Thyroid gland (tissue), 4 donors: ENCODE data around the gene PLBD2. TPM values are rescaled to one million over a fixed set of nuclear protein-coding genes. Genes with fewer than 3 reads are reported as not detected.

Experiments used
- DNase-seq, 2 donors: peaks; one replicate each; pipeline ENCODE4 v3.0.0-alpha.2; 2019
- H3K27ac ChIP-seq, 3 donors: fragments of 200-600 bp; sonication (generic); 1 replicate in 2 of 3; 2 replicates in 1 of 3; pipeline ENCODE4 v1.5.1; 2016 to 2019; ENCODE audit warnings: mild to moderate bottlenecking in 1 of 3, moderate library complexity in 1 of 3
- H3K27me3 ChIP-seq: fragments of 200-600 bp; sonication (generic); one replicate; pipeline ENCODE4 v1.5.1; 2019
- H3K36me3 ChIP-seq, 2 donors: fragments of 200-600 bp; sonication (generic); one replicate each; pipeline ENCODE4 v1.5.1; 2016 to 2019
- H3K4me1 ChIP-seq, 2 donors: fragments of 200-600 bp; sonication (generic); one replicate each; pipeline ENCODE4 v1.5.1; 2017 to 2019
- H3K4me3 ChIP-seq, 3 donors: fragments of 200-600 bp; sonication (generic); replicated peaks in 1 of 3; 1 replicate in 2 of 3; 2 replicates in 1 of 3; pipeline ENCODE4 v1.5.1; 2016; ENCODE audit warnings: mild to moderate bottlenecking in 1 of 3
- H3K9me3 ChIP-seq: fragments of 200-600 bp; sonication (generic); one replicate; pipeline ENCODE4 v1.5.1; 2017
- POLR2A ChIP-seq, 2 donors: fragments of 450-650 bp; IDR thresholded peaks; one replicate each; pipeline ENCODE4 v1.6.1; 2017; ENCODE audit warnings: antibody characterized with exemption in 2 of 2, mild to moderate bottlenecking in 2 of 2, moderate library complexity in 1 of 2
- WGBS, 2 donors: methylation state at CpG; one replicate each; pipeline ENCODE4 v1.1.5; 2017; 5-methylcytosine and 5-hydroxymethylcytosine counted together
- intact Hi-C: fragments of 100-400 bp; cut with DNase I; formaldehyde crosslinking; loops from one replicate; pipeline ENCODE4 v1.15.1; 2023
- total RNA-seq, 4 donors: library from RNA; depleted of rRNA; stranded (reverse); fragments of >200 nt; gene quantifications; one replicate each; pipeline ENCODE4 v1.2.3, GENCODE V29; 2016
- TF ChIP-seq, protein P1 (sequence below), 6 experiments: fragments of 200-600 bp in 3 of 6; fragments of 450-650 bp in 3 of 6; sonication (generic) in 3 of 6; IDR thresholded peaks; one replicate each; pipeline ENCODE4 v1.5.1; 2016 to 2019; ENCODE audit warnings: antibody characterized with exemption in 6 of 6, mild to moderate bottlenecking in 2 of 6, inconsistent platforms in 1 of 6, moderate library complexity in 1 of 6

The PLBD2 gene
- total RNA-seq, 4 donors from 2014 or later = 21.0 to 51.5 (median 44.3) TPM

GRCh38 chr12:113428482-113428881, 70.1 kb downstream of the PLBD2 start:
- peaks cover 27 to 35% of the 10 kb centered on the region in 2 donors for H3K4me1 ChIP-seq
- no peaks in the 10 kb centered on the region for H3K9me3 ChIP-seq
- DNase-seq = no peak
- no peak overlapping the region for H3K4me3 ChIP-seq
- intact Hi-C loops = loop anchor here (10.0 kb wide), 2 partner anchors 74 to 234 kb away; partner anchors contain the start of gene PLBD2
- H3K36me3 ChIP-seq = no peaks in the 10 kb centered on the region
- WGBS, 2 donors = 80 to 100% methylated on average over 1 of the region's 1 CpG
- peak overlapping the region in 1 of 3 donors; percentile 56 for H3K27ac ChIP-seq
- H3K27me3 ChIP-seq = no peaks in the 10 kb centered on the region
- TF ChIP-seq, protein P1, sequence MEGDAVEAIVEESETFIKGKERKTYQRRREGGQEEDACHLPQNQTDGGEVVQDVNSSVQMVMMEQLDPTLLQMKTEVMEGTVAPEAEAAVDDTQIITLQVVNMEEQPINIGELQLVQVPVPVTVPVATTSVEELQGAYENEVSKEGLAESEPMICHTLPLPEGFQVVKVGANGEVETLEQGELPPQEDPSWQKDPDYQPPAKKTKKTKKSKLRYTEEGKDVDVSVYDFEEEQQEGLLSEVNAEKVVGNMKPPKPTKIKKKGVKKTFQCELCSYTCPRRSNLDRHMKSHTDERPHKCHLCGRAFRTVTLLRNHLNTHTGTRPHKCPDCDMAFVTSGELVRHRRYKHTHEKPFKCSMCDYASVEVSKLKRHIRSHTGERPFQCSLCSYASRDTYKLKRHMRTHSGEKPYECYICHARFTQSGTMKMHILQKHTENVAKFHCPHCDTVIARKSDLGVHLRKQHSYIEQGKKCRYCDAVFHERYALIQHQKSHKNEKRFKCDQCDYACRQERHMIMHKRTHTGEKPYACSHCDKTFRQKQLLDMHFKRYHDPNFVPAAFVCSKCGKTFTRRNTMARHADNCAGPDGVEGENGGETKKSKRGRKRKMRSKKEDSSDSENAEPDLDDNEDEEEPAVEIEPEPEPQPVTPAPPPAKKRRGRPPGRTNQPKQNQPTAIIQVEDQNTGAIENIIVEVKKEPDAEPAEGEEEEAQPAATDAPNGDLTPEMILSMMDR (IDR thresholded peaks at IDR 0.05) = no peak
- no peak for TF ChIP-seq POLR2A (IDR thresholded peaks at IDR 0.05)

GRCh38 chr12:113432986-113433385, 74.6 kb downstream of the PLBD2 start:
- Histone ChIP-seq H3K27ac (peak overlapping the region; percentile 87 to 93 (median 92)), H3K27me3 (no peaks in the 10 kb centered on the region), H3K4me3 (no peak overlapping the region), H3K9me3 (no peaks in the 10 kb centered on the region), H3K36me3 (no peaks in the 10 kb centered on the region), H3K4me1 (peaks cover 18 to 24% of the 10 kb centered on the region in 2 donors)
- TF ChIP-seq POLR2A (IDR thresholded peaks at IDR 0.05) = no peak
- TF ChIP-seq, protein P1 (IDR thresholded peaks at IDR 0.05) = no peak
- intact Hi-C loops = no loop called here
- DNase-seq = peak; percentile 37 to 42

DNA sequence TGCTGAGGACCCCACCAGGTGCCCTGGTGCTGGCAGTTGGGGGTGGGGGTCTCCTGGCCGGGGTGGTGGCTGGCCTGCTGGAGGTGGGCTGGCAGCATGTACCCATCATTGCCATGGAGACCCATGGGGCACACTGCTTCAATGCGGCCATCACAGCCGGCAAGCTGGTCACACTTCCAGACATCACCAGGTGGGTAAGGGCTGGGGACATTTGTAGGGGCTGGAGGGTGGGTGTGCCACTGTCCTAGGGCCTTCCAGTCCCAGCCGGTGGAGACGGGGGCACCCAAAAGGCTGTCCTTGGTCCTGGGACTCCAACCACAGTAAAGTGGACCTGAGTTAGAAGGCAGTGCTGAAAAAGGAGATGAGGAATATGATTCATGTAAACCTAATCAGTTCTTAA, 77.0 kb downstream of the PLBD2 start:
- Histone ChIP-seq H3K9me3 (no peaks in the 10 kb centered on the region), H3K27ac (no peak overlapping the region), H3K4me1 (peaks cover 17 to 24% of the 10 kb centered on the region in 2 donors), H3K4me3 (no peak overlapping the region), H3K36me3 (no peaks in the 10 kb centered on the region), H3K27me3 (no peaks in the 10 kb centered on the region)
- DNase-seq = no peak
- intact Hi-C loops = no loop called here
- TF ChIP-seq POLR2A (IDR thresholded peaks at IDR 0.05) = no peak
- TF ChIP-seq, protein P1 (IDR thresholded peaks at IDR 0.05) = no peak
- 87 to 94% methylated on average over 5 of the region's 5 CpGs for WGBS, 2 donors

GRCh38 chr12:113436586-113436985, 78.2 kb downstream of the PLBD2 start:
- intact Hi-C loops = no loop called here
- Histone ChIP-seq H3K4me3 (no peak overlapping the region), H3K36me3 (no peaks in the 10 kb centered on the region), H3K27ac (no peak overlapping the region), H3K4me1 (peaks cover 17 to 24% of the 10 kb centered on the region in 2 donors), H3K9me3 (no peaks in the 10 kb centered on the region), H3K27me3 (no peaks in the 10 kb centered on the region)
- WGBS, 2 donors = 40 to 77% methylated on average over 1 to 6 of the region's 6 CpGs
- TF ChIP-seq, protein P1 (IDR thresholded peaks at IDR 0.05) = no peak
- no peak for TF ChIP-seq POLR2A (IDR thresholded peaks at IDR 0.05)
- DNase-seq = no peak

DNA sequence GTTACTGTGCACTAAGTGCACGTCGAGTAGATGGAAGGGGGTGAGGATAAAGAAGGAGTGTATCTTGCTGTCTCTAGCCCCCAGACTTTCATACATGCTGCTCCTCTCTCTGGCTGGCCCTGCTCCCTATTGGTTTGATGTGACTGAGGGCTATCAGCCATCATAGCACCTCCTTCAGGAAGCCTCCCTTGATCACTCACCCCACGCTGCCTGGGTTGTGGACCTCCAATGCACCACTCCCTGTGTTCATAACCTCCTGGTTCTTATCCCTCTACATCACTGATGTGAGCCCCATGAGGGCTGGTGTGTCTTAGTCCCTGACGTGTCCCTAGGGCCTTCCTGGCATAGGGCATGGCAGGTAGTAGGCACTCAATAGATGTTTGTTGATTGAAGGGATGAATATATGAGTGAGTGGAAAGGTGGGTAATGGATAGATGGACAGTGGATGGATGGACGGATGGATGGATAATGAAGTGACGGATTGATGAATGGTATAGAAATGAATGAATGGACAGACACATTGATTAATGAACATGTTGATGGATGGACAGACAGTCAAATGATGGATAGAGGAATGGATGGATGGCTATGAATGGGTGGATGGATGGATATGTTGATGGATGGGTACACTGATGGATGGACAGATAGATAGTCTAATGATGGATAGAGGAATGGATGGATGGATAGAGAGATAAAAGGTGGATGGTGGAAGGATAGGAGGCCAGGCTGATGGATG, 78.8 kb downstream of the PLBD2 start:
- intact Hi-C loops = no loop called here
- Histone ChIP-seq H3K36me3 (no peaks in the 10 kb centered on the region), H3K9me3 (no peaks in the 10 kb centered on the region), H3K27ac (no peak overlapping the region), H3K4me1 (peaks cover 17 to 22% of the 10 kb centered on the region in 2 donors), H3K27me3 (no peaks in the 10 kb centered on the region), H3K4me3 (no peak overlapping the region)
- WGBS, 2 donors = 88 to 91% methylated on average over 6 of the region's 6 CpGs
- TF ChIP-seq, protein P1 (IDR thresholded peaks at IDR 0.05) = no peak
- no peak for TF ChIP-seq POLR2A (IDR thresholded peaks at IDR 0.05)
- DNase-seq = no peak
